CD4-positive, alpha-beta T cell treated with Interleukin-17A for 1 hour (primary cell): ENCODE data around the gene HARBI1.
"Not testable (repeated sequence)": the region's sequence is repeated elsewhere in the genome, so short reads cannot be mapped to it uniquely, and the experiment has no call there.

ENCODE experiments used
- DNase-seq: peaks from one replicate; pipeline ENCODE4 v3.0.0-alpha.2; 2020

Gene HARBI1

DNA sequence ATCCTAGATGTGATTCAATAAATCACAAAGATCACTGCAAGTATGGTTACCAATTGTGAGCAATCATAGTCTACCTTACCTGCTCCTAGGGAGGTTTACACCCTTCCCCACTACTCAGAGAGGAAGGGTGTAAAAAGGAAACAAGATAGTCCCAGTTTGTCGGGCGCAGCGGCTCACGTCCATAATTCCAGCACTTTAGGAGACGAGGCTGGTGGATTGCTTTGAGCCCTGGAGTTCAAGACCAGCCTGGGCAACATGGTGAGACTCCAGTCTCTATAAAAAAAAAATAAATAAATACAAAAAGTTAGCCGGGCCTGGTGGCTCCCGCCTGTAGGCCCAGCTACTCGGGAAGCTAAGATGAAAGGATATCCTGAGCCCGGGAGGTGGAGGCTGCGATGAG lies 22.2 kb downstream of the HARBI1 start:
- DNase-seq: no peak

DNA sequence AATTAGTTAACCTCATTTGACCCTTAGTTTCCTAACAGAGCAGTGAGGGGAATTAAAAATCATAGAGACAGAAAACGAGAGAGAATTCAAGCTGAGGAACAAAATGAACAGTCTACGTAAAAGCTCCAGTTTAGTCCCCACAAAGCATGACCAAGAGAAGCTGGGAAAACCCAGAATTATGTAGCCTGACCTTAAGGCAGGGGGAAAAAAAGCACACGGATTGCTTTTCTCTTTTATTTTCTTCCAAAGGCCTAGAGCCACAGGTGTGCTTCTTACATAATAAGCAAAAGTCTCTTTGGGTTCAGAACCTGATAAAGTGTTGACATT lies 22.7 kb downstream of the HARBI1 start:
- DNase-seq: no peak

DNA sequence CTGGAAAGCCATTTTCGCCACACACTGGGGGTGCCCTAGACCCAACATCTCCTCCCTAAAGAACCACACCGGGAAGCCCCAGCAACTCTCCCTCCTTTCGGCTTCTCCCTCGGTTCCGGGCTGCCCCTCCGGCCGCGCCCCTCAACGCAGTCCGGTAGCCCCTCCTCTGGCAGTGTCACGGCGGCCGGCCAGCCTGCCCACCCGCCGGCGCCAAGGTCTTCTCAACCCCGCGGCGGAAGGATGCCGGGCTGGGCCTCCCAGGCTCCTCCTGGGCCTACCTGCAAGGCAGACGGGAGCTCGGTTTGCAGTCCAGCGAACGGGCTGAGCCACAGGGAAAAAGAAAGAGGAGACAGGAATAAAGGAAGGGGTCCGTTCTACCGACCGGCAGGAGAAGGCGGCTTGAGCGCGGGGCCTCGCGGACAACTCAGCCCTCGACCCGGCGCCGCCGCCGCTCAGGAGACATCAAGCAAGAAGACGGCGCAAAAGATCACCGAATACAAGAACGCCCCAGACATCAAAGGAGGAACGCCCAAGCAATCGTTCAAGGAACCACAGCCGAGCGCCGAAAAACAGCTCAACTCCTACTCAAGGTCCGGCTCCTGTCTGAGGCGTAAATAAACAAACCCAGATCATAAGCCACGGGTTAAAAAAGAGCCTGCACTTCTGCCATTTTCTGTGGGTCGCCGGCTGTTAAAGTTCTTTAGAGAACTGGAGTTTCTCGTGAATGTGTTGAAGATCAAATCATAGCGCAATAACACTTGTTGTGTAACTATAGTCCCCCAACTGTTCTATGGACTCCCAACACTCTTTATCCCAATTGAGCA lies 23.3 kb downstream of the HARBI1 start, which contains the start of gene AMBRA1:
TSS of gene AMBRA1 (minus strand) at position 474 of the 824 bp plus-strand sequence. CDS start 45,643 bp downstream, outside the sequence.
- DNase-seq: peak; percentile 89

DNA sequence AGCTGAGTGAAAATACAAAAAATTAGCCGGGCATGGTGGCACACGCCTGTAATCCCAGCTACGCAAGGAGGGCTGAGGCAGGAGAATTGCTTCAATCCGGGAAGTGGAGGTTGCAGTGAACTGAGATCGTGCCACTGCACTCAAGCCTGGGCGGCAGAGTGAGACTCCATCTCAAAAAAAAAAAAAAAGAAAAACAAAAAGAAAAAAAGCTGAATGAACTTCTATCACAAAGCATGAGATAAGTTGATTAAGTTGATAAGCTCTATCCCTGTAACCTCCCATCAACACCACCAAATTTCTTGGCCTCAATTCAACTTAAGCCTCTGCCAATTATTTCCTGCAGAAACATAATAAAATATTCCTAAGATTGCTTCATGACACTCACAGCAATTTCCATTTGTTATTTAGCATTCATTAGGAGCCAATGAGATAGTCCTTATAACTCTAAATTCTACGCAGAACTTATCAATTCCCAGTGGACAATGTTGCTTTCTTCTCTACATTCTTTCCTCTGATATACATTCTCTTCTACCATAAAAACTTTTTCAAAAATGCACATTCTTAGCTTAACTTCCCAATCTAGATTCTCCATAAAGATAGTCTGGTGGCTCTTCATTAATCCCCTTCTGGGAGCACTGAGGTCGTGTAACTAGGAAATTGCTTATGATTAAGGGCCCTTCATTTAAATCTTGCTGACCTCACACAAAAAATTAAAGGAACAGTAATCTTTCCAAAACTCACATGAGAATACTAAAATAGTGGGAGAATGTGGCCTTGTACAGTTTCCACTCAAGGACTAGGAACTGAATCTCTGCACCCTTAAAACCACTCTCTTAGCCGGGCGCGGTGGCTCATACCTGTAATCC lies 26.1 kb downstream of the HARBI1 start:
- no peak for DNase-seq

DNA sequence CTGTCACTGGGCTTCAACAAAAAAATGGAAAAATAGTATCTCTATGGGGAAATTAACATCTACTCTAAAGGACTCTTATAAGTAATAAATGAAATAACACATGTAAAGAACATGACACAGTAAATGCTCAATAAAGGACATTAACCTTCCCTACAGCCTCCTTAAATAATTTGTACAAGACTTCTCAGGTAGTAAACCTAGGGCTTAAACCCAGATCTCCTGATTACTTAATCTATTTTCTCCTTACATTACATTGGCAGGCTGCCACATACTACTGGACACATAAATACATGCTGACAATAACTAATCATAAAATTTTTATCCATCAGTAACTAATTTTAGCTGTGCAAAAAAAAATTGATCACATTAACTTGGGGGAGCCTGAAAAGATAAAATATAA lies 28.1 kb downstream of the HARBI1 start:
- no peak for DNase-seq

DNA sequence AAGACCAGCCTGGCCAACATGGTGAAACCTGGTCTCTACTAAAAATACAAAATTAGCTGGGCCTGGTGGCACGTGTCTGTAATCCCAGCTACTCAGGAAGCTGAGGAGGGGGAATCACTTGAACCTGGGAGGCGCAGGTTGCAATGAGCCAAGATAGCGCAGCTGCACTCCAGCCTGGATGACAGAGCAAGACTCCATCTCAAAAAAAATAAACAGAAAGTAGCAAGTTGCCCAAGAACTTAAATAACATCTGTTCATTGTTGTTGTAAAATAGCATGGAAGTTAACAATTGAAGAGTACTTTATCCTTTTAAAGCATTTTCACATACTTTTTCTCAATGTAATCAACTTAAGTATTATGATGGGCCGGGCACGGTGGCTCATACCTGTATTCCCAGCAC lies 28.9 kb downstream of the HARBI1 start:
- DNase-seq: no peak

DNA sequence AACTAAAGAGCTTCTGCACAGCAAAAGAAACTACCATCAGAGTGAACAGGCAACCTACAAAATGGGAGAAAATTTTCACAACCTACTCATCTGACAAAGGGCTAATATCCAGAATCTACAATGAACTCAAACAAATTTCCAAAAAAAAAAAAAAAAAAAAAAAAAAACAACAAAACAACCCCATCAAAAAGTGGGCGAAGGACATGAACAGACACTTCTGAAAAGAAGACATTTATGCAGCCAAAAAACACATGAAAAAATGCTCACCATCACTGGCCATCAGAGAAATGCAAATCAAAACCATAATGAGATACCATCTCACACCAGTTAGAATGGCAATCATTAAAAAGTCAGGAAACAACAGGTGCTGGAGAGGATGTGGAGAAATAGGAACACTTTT lies 33.5 kb downstream of the HARBI1 start:
- not testable (repeated sequence) for DNase-seq

DNA sequence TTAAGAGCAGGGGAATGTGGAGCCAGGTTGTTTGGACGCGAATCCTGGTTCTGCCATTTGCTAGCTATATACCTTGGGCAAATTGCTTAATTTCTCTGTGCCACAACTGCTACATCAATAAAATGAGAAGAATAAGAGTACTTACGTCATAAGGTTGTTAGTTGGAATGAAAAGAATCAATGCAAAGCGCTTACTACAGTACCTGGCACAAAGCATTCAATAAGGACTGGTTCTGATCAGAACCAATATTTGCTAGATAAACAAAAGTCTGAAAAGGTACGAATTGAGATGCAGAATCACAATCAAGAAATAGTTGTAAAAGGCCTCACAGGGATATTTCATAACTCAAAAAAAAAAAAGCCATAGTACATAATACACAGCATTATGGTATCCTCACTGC lies 34.4 kb downstream of the HARBI1 start:
- DNase-seq: no peak

DNA sequence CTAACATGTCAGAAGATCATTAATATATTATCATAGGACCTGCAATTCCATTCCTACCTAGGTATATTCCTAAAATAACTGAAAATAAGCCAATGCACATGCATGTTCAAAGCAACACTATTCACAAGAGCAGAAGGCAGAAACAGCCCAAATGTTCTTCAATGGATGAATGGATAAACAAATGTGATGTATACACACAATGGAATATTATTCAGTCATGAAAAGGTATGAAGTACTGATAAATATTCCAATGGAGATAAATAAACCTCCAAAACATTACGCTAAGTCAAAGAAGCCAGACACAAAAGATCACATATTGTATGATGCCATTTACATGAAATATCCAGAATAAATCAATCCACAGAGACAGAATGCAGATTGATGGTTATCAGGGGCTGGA lies 40.0 kb downstream of the HARBI1 start:
- no peak for DNase-seq

DNA sequence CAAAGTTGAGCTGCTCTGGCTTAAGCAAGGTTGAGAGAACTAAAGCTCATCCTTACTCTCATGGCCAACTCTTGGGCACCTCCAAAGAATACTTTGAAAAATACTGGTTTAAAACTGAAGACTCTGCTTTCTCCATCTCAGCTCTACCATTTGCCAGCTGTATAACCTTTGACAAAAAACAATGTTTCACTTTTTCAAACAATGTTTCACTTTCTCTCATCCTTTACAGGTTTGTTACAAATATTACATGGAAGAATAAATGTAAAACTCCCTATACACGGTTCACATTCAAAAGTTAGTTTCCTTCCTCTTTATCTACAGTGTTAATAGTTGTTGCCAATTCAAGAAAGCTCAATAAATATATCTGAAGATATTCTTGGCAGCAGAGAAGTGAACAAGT lies 42.4 kb downstream of the HARBI1 start:
- no peak for DNase-seq

DNA sequence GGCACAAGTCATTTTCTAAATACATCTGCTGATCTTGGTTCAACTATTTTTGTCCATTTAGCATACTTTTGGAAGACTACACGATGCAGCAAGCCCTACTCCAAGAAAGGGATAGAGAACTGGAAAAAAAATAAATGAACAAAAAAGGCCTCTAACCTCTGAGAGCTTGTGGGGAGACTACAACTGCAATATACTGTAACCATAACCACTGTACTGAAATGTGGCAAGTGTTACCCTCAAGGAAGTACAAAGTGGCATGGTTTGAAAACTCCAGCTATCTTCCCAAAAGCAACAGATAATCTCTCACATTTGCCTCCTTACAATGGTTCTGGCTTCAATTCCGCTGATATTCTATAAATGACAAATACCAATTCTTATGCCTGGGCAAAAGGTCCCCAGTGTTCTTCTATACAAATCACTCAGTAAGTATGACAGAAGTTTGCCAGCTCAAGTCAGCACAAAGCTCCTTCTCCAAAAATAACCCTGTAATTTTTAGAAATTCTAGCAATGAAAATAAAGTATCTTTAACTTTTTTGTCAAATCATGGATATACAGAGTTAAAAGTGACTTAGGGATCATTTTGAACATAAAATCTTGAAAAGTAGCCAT lies 46.1 kb downstream of the HARBI1 start:
- DNase-seq: no peak

DNA sequence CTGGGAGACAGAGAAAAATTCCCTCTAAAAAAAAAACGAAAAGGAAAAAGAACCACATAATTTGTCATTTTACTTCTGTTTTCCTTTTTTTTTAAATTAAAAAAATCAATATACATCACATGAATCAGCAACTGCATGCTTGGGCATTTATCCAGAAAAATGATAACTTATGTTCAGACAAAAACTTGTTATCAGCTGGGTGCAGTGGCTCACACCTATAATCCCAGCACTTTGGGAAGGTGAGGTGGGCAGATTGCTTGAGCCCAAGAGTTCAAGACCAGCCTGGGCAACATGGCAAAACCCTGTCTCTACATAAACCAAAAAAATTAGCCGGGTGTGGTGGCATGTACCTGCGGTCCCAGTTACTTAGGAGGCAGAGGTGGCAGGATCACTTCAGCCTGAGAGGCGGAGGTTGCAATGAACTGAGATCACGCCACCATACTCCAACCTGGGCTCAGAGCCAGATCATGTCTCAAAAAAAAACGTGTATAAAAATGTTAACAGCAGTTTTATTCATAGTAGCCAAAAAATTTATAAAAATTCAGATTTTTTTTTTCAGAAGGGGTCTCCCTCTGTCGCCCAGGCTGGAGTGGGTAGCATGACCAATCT lies 51.7 kb downstream of the HARBI1 start:
- no peak for DNase-seq

DNA sequence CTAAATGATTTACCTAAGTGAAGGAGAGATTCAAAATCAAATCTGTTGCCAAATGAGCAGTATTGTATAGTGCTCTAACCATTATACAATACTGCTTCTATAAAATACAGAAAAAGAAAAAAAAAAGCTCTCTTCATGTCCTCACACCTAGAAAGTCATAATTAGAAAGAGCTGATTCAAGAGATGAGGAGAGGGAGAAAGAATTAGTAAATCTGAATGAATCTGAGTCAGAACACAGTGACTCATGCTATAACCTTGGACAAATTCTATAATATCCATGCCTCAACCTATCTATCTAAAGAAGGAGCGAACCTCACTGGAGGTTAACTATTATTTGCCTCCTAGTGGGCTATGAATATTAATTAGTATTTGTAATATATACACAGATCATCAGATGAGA lies 52.6 kb downstream of the HARBI1 start:
- DNase-seq: no peak

DNA sequence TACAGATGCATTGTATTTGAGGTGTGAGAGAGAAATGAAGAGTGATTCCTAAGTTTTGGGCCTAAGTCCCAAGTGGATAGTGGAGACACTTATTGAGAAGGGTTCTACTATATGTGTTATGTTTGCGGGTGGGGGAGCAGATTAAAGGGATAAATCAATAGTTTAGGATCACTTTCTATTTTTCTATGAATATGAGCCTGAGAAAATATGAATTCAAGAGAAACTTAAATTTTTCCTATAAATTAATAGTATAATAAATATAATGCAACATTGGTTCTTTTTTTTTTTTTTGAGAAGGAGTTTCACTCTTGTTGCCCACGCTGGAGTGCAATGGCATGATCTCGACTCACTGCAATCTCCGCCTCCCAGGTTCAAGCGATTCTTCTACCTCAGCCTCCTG lies 54.5 kb downstream of the HARBI1 start:
- no peak for DNase-seq

DNA sequence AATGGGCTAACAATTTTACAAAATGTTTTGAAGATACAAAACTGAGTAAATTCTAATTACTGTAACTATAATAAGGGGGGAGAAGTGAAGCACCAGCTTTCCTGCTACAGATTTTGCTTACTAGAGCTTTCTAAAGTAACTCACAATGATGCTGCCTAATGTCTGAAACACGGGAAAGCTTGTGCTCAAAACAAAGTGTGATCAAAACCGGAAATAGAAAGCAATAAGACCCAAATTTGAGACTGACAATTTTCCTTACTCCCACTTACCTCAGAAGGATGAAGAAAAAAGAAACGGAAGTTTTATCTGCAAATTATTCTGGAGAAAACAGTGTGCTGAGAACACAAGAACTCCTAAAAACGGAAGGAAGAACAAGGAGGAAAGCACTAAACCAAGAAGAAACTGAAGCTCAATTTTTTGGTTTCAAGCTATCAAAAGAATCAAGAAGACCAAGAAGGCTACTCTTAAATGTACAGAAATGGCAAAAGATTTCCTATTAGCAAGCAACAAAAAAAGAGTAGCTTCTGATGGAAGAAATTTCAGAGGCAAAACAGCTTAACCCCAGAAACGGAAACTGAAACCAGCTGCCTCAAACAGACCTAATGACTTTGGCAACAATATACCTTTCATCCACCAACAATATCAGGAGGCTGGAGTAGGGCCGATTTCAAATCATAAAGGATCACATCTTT lies 56.6 kb downstream of the HARBI1 start:
- DNase-seq: peak; percentile 56

DNA sequence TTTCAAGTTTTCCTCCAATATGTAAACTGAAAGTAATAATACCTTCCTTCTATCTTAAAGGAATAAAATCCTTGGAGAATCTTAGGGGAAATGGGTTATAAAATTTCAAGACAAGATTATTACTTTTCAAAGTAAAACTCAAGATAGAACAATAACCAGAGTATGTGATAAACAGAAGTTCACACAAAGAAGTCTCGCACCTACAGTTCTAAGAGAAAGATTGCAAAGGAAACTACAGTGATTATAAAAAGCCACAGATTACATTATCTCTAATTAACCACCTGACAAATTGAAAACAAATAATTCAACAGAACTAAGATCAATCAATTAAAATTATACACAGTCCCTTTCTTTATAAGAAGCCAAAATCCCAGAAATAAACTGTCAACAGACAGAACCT lies 57.2 kb downstream of the HARBI1 start:
- DNase-seq: peak; percentile 23

DNA sequence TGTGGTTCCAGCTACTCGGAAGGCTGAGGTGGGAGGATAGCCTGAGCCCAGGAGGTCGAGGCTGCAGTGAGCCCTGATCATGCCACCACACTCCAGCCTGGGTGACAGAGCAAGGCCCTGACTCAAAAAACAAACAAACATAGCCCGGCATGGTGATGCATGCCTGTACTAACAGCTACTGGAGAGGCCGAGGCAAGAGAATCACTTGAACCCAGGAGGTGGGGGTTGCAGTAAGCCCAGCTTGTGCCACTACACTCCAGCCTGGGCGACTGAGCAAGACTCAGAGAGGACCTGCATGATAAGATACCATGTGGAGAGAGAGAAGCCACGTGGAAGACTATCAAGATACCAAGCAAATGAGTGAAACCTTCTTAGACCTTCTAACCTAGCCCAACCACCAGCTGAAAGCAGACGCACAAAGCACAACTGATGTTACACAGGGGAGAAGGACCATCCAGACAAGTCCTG lies 59.3 kb downstream of the HARBI1 start:
- DNase-seq: no peak

DNA sequence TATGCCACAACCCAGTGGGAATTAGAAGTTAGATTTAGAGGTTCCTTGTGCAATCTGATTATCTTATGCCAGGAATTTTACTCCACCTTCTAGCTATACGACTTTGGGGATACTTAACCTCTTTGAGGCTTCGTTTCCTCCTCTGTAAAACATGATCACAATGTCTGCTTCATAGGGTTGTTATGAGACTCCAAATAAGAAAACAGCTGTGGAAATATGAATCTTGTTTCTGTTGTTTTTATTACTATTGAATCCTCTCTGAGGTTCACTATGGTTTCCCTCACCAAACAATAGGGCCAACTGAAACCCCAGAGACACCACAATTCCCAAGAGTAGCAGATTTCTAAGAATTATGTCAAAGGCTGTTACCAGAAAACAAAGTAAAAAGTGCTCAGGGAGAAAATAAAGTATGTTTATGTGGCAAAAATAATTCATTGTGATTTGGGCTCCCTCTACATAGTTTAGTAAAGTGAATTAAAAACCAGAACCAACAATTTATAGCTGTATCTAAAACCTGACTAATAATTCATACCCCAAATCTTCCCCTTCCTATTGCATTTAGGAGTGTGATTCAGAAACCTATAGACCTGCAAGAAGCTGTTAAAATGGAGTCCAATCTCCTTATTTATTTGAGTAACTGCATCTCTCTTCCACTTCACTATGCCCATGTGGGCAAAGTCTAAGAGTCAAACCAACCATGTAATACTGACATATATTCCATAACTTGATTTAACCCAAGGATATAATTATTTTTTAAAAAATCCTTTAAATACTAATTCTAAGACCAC lies 61.6 kb downstream of the HARBI1 start:
- DNase-seq: no peak

DNA sequence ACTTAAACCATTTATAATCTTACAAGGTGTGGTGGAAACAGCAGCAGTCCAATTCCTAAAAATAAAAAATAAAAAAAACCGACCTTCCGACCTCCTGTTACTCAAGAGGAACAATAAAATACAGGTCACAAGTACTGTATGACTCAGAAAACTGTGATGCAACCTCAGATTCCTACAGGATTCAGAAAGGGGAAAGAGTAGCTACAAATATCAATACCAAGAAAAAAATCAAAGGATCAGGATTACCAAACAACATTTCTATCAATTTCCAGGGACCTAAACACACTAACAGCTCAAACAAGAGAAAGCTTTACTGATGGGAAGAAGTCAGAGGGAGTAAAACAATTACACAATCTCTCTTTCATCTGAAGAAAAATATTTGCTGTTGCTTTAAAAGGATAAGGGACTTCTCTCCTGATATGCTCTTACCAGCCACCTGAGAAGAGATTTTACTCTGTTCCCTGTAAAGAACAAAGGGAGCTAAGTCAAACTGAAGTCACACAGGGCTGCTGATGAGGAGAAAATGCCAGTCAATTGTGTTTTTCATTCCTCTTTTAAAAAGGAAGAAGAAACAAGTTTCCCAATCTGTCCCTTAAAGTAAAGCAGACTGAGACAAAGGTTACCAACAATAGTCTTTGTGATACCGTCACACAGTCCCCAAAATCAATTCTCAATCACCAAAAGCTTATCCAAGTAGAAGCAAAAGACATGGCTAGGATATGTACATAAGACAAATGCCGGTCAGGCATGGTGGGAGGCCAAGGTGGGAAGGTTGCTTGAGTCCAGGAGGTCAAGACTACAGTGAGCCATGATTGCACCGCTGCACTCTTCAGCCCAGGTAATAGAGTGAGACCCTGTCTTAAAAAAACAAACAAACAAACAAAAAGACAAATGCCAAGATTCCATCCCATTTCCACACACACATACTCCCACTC lies 62.5 kb downstream of the HARBI1 start:
- DNase-seq: no peak

DNA sequence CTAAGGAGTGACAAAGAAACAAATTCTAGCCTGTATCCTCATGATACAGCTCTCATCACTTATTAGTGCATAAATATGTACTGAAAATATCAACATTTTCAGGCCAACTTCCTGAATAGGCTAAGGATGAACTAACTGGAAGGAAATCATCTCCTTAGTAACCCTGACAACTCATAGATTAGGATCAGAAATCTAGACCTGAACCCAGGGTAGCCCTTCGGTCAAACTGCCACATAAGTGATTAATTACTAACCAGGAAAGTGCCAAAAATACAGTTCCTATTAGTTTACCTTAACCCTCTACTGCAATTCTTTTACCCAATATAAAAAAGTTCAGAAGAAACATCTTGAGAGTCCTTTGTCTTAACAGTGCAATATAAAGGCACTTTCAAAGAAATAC lies 63.2 kb downstream of the HARBI1 start:
- no peak for DNase-seq
